Osteocyte (in vitro differentiated cells): ENCODE data around the gene CHD3. TPM values are rescaled to one million over a fixed set of nuclear protein-coding genes. Genes with fewer than 3 reads are reported as not detected.
"Not testable (repeated sequence)": the region's sequence is repeated elsewhere in the genome, so short reads cannot be mapped to it uniquely, and the experiment has no call there.

ENCODE experiments used
- DNase-seq: peaks from one replicate; pipeline ENCODE4 v3.0.0; 2021; ENCODE audit warnings: mixed read lengths; ENCODE audit not compliant: unreplicated experiment; ENCODE audit errors: extremely low spot score
- H3K27ac Mint-ChIP-seq: one replicate; pipeline ENCODE4 v1.8.0; 2021; ENCODE audit warnings: mild to moderate bottlenecking, mixed read lengths; ENCODE audit not compliant: unreplicated experiment
- H3K27me3 Mint-ChIP-seq: one replicate; pipeline ENCODE4 v1.8.0; 2021; ENCODE audit warnings: mixed read lengths; ENCODE audit not compliant: unreplicated experiment
- H3K36me3 Mint-ChIP-seq: one replicate; pipeline ENCODE4 v1.8.0; 2021; ENCODE audit warnings: mixed read lengths; ENCODE audit not compliant: unreplicated experiment
- H3K4me1 Mint-ChIP-seq: one replicate; pipeline ENCODE4 v1.8.0; 2021; ENCODE audit warnings: mixed read lengths; ENCODE audit not compliant: unreplicated experiment
- H3K4me3 Mint-ChIP-seq: one replicate; pipeline ENCODE4 v1.8.0; 2021; ENCODE audit warnings: mild to moderate bottlenecking, moderate library complexity, mixed read lengths; ENCODE audit not compliant: unreplicated experiment
- H3K9me3 Mint-ChIP-seq: one replicate; pipeline ENCODE4 v1.8.0; 2021; ENCODE audit warnings: mixed read lengths; ENCODE audit not compliant: unreplicated experiment
- total RNA-seq: library from RNA; stranded (reverse); gene quantifications from 2 replicates; pipeline ENCODE4 v1.2.1, GENCODE V29; 2021
- TF ChIP-seq, protein P1 (sequence below): fragments of 200-600 bp; sonication (generic); IDR thresholded peaks from 2 replicates; pipeline ENCODE4 v1.5.0; 2021; ENCODE audit warnings: antibody characterized with exemption, mild to moderate bottlenecking, moderate library complexity

The CHD3 gene
- total RNA-seq, 1 donor from 2014 or later = 206 TPM

- H3K36me3 Mint-ChIP-seq = peaks cover 4% of the 10 kb centered on the region
- H3K9me3 Mint-ChIP-seq = no peaks in the 10 kb centered on the region
- H3K27me3 Mint-ChIP-seq = no peaks in the 10 kb centered on the region
- DNase-seq = no peak
- no peak overlapping the region for H3K27ac Mint-ChIP-seq
- peaks cover 7% of the 10 kb centered on the region for H3K4me1 Mint-ChIP-seq
- no peak overlapping the region for H3K4me3 Mint-ChIP-seq
- TF ChIP-seq, protein P1, sequence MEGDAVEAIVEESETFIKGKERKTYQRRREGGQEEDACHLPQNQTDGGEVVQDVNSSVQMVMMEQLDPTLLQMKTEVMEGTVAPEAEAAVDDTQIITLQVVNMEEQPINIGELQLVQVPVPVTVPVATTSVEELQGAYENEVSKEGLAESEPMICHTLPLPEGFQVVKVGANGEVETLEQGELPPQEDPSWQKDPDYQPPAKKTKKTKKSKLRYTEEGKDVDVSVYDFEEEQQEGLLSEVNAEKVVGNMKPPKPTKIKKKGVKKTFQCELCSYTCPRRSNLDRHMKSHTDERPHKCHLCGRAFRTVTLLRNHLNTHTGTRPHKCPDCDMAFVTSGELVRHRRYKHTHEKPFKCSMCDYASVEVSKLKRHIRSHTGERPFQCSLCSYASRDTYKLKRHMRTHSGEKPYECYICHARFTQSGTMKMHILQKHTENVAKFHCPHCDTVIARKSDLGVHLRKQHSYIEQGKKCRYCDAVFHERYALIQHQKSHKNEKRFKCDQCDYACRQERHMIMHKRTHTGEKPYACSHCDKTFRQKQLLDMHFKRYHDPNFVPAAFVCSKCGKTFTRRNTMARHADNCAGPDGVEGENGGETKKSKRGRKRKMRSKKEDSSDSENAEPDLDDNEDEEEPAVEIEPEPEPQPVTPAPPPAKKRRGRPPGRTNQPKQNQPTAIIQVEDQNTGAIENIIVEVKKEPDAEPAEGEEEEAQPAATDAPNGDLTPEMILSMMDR = no peak
Observed at GRCh38 chr17:7859028-7859427, 29.6 kb upstream of the CHD3 start.

GRCh38 chr17:7862692-7863437 is 25.7 kb upstream of the CHD3 start:
- Mint-ChIP-seq H3K4me3 (no peak overlapping the region), H3K27ac (no peak overlapping the region), H3K27me3 (no peaks in the 10 kb centered on the region), H3K4me1 (peaks cover 6% of the 10 kb centered on the region), H3K9me3 (no peaks in the 10 kb centered on the region), H3K36me3 (peaks cover 16% of the 10 kb centered on the region)
- TF ChIP-seq, protein P1 = peak; percentile 77
- no peak for DNase-seq

DNA sequence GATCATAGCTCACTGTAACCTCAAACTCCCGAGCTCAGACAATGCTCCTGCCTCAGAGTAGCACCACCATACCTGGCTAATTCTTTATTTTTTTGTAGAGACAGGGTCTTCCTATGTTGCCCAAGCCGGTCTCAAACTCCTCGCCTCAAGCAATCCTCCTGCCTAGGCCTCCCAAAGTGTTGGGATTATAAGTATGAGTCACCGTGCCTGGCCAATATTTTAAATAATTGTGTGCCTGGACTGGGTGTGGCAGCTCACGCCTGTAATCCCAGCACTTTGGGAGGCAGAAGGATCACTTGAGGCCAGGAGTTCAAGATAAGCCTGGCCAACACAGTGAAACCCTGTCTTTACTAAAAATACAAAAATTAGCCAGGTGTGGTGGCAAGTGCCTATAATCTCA is 24.2 kb upstream of the CHD3 start:
- H3K36me3 Mint-ChIP-seq = peaks cover 16% of the 10 kb centered on the region
- DNase-seq, H3K9me3 Mint-ChIP-seq, H3K4me3 Mint-ChIP-seq, H3K4me1 Mint-ChIP-seq, H3K27me3 Mint-ChIP-seq, H3K27ac Mint-ChIP-seq: not testable (repeated sequence)

DNA sequence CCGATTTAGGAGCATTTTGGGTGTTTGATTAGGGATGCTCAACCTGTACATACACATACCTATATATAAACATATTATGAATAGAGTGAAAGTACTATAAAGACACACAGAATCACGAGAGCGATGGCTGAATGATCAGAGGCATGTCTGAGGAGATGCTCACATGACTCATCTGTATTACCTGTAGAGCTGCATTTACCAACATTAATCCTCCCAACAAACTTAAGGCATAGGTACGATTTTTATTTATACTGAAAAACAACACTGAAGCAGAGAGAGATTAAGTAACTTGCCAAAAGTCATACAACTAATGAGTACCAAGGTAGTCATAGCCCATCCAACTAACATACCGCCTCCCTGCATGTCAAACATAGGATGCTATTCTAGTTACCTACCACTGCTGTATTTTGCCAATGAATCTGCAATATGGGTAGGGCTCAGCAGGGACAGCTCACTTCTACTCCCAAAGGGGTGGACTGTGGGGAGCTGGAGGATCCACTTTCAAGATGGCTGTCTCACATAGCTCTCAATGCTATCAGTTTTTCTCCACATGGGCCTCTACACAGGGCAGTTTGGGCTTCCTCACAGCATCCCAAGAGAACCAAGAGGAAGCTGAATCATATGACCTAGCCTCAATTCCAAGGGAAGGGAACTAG is 23.5 kb upstream of the CHD3 start:
- H3K4me1 Mint-ChIP-seq = peaks cover 6% of the 10 kb centered on the region

DNA sequence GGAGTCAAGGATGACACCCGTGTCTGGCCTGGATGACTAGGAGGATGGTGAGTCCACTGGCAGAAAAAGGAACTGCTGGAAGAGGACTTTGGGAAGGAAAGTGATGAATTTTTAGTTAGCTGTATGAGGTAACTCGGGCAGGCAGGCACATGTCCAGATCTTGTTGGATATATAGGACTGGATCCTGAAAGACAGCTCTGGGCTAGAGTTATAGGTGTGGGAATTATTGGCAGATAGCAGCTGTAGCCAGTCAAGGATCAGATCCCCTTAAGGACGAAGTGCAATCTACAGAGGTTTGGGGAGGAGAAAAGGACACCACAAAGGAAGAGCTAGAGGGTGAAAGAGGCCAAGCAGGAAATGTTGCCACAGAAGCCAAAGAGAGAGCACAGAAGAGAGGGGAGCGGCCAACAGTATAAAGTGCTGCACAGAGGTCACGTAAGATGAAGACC is 20.7 kb upstream of the CHD3 start:
- Mint-ChIP-seq H3K27ac (no peak overlapping the region), H3K4me3 (no peak overlapping the region), H3K4me1 (peaks cover 3% of the 10 kb centered on the region), H3K9me3 (no peaks in the 10 kb centered on the region), H3K36me3 (peaks cover 12% of the 10 kb centered on the region), H3K27me3 (no peaks in the 10 kb centered on the region)
- no peak for DNase-seq
- TF ChIP-seq, protein P1 = no peak

More for the DNA sequence above, 23.5 kb upstream of the CHD3 start:
- H3K9me3 Mint-ChIP-seq = no peaks in the 10 kb centered on the region
- H3K4me3 Mint-ChIP-seq = no peak overlapping the region
- TF ChIP-seq, protein P1 = no peak
- no peaks in the 10 kb centered on the region for H3K27me3 Mint-ChIP-seq
- peaks cover 16% of the 10 kb centered on the region for H3K36me3 Mint-ChIP-seq
- H3K27ac Mint-ChIP-seq = no peak overlapping the region
- no peak for DNase-seq
